Cardiac septum (tissue), 1 donor: Measurements from ENCODE around the gene HOXB7. TPM values are rescaled to one million over a fixed set of nuclear protein-coding genes. Genes with fewer than 3 reads are reported as not detected.
A peak's percentile ranks its signal among the peaks of the same experiment; 100 is the strongest.

Source experiments
- DNase-seq: peaks from one replicate; pipeline ENCODE4 v3.0.0-alpha.2; 2020; ENCODE audit warnings: low spot score
- intact Hi-C: fragments of 100-400 bp; cut with DNase I; formaldehyde crosslinking; loops from one replicate; pipeline ENCODE4 v1.14.0; 2022
- total RNA-seq: library from RNA; stranded (reverse); fragmentation: NEBNext Ultra II Directional; extraction: Animal tissue kit (Norgen Biotek cat#: 25700); gene quantifications from one replicate; pipeline ENCODE4 v1.2.1, GENCODE V29; 2021
- donor health status: DM: no; HTN: no; CAD: no.

The HOXB7 gene
- total RNA-seq, 1 donor from 2014 or later = 0.22 TPM

DNA sequence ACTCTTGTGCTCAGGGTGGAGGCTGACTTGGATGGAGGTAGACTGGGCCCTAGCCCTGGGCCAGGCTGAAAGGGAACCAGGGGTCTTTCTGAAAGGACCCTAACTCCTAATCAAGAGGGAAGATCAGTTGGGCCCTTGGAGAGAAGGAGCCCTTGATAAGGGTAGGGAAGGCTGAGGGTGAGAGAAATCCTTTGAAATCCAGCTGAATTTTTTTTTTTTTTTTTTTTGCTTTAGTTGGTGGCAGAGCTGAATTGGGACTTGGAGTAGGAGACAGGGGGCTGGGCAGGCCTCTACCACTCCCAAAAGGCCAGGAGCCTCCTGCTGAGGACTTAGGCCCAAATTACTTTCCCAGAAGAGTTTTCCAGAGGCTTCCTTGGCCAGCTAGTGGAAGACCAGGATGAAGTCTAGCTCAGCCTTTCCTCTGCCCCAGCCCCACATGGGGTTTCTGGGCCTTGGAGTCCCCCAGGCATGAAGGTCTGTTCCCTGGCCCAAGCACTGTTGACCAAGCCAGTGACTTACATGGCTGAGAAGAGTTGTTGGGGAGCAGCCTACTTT lies 20.1 kb downstream of the HOXB7 start:
- intact Hi-C loops = loop anchor here (5.0 to 10.0 kb wide), 2 partner anchors 253 to 346 kb away; no protein-coding TSS in a partner anchor
- no peak for DNase-seq

DNA sequence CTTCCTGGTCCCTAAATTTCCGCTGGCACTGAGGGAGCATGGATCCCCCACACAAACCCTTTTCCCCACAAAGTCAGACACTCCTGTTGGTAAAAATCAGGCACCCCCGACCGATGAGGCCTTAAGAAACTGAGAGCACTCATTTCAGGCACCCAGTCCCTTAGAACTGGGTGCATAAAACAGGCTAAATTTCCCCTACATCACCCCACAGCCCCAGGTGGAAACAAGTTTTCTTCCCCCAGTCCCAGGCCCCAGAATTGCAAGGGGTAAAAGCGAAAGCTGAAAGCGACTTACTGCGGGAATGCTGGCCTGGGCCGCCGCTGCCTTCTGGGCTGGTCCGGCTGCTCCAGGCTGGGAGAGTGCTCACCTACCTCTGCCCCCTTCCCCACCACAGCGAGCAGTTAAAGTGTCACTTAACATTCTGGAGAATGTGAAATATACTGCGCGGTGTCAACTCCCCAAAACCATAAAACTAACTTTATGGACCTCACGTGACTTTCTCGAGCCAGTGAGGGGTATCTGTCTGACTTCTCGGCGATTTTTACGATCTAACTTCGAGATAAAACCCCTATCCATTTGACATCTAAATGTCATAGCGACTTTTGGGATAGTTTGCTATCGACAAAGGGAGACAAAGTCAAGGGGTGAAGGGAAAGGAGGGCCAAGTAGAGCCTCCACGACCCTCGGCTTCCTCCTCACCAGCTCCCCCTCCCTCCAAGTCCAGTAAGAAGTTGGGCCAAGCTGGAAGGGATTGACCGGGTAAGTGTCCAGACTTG lies 20.8 kb downstream of the HOXB7 start, which contains the start of gene HOXB3:
HOXB3 (minus strand) TSS at position 411 of the 776 bp plus-strand sequence. CDS start 37,767 bp downstream, outside the sequence.
- no peak for DNase-seq
- intact Hi-C loops = loop anchor here (2.0 to 10.0 kb wide), 3 partner anchors 97 to 345 kb away; no protein-coding TSS in a partner anchor

DNA sequence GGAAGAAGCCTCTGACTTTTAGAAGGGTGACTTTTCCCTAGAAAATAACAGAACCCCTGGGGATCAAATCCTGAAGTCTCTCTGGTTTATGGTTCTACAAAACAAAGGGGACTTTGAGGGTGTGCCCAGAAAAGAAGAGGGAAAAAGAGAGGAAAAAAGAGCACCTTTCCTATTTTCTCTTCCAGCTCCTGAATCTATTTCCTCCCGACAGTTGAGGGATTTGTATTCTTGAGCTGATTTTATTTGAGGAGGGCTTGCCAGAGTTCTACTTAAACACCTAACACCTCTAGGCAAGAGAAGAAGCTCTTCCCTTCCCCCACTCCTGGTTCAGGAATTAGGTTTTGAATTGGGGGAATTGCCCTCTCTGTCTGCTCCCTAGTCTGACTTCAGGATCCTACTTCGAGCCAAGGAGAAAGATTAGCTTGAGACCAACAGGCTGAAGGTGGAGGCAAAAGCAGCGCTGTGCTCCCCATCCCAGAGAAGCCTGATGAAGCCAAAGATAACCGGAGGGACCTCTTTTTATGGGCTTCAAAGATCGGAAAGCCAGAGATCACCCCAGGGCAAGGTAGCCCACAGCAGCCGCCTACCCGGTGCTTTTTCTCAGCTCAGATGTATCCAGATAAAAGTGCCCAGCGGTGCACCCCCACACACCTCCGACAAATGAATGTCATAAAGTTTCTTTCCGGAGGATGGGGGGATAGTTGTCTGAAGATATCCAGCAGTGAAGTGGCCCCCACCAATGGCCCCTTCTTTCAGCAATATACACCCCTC lies 21.6 kb downstream of the HOXB7 start:
- DNase-seq = no peak
- intact Hi-C loops = loop anchor here (2.0 kb wide), 1 partner anchor 96 kb away; no protein-coding TSS in a partner anchor

- no peak for DNase-seq
- intact Hi-C loops = loop anchor here (2.0 kb wide), 1 partner anchor 96 kb away; no protein-coding TSS in a partner anchor
Observed at GRCh38 chr17:48588528-48588927, 22.3 kb downstream of the HOXB7 start.

GRCh38 chr17:48588074-48588415 lies 22.8 kb downstream of the HOXB7 start:
- DNase-seq = no peak

GRCh38 chr17:48587276-48588073 lies 23.3 kb downstream of the HOXB7 start:
- DNase-seq = no peak
- intact Hi-C loops = loop anchor here (2.0 kb wide), 1 partner anchor 95 kb away; no protein-coding TSS in a partner anchor

More at GRCh38 chr17:48588074-48588415, 22.8 kb downstream of the HOXB7 start:
- intact Hi-C loops = loop anchor here (2.0 kb wide), 1 partner anchor 95 kb away; no protein-coding TSS in a partner anchor

DNA sequence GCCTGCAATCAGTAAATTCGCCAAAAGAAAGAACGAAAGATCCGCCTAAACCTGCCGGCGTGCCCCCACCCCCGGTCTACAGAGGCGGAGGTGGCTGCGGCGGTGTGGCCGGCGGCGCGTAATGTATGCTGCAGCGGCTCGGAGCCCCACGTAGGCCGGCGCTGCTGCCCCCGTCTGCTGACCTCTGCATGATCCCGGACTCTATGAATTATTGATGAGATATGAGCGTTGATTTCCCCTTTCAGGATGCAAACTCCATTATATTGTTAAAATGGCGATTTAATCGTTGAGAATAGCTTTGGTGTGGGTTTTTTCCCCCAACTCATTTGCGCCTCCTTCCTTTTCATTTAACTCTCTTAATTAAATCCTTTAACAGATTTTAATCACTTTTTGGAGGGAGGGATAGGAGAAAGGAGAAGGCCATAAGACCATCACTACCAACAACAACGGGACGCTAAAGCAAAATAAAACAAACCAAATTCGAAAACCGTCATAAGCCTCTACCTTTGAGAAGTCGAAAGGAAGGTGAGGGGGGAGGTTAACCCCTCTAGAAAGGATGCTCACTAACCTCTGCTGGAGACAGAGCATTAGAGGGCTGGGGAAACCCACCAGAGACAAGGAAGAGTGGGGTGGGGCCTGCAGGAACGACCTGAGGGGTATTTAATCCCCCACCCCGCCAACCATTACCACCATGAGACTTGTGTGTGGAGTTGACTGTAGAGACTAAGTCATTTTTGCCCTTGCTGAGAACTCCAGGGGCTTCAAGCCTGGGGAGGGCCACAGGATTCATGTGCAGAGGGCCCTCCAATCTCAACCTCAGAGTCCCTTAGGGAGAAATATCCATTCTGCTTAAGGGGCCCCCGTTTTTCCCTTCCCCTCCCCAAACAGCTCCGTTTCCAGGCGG lies 24.2 kb downstream of the HOXB7 start:
- intact Hi-C loops = no loop called here
- DNase-seq = no peak

DNA sequence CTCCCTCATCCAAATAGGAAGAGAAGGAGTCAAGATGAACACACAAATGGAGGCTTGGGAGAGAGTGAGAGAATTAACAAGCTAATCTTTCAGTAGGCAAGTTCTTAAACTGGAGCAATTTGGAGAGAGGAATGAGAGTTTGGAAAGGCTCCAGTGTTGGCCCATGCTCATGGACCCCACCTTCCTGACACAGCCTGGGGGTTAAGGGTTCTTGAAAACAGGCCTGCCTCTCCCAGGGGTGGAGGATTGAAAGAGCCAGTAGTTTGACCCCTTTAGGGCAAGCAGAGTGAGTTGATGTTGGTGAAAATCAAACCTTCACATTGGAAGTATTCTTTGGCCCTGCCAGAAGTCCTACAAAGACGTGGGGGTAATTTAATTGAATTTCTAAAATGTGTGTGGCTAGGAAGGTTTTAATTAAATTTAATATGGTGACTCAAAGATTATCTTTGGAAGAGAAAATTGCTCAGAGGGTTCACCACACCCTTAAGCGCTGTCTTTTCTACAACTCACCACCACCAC lies 26.5 kb downstream of the HOXB7 start:
- DNase-seq = no peak
- intact Hi-C loops = no loop called here

- intact Hi-C loops = no loop called here
- no peak for DNase-seq
Observed at GRCh38 chr17:48583708-48584222, 27.1 kb downstream of the HOXB7 start.

- DNase-seq = no peak
- intact Hi-C loops = no loop called here
Observed at GRCh38 chr17:48582750-48583069, 28.1 kb downstream of the HOXB7 start.

GRCh38 chr17:48579760-48580554 lies 30.9 kb downstream of the HOXB7 start:
- intact Hi-C loops = loop anchor here (1.0 kb wide), 1 partner anchor 37 kb away; no protein-coding TSS in a partner anchor
- no peak for DNase-seq

DNA sequence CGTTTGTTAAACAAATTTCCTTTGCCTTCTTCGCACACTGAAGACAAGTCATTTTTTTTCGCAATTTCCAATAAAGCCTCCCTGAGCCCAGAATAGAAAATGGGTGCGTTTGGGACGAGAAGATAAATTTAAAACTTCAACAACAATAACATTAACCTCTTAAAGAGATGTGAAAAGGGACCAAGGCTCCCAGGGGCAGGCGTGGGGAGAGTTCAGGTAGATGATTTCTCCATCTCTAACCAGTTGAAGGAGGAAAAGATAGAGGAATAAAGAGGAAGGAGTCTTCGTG lies 31.4 kb downstream of the HOXB7 start:
- intact Hi-C loops = loop anchor here (1.0 kb wide), 1 partner anchor 36 kb away; no protein-coding TSS in a partner anchor
- DNase-seq = no peak

GRCh38 chr17:48578616-48579470 lies 32.0 kb downstream of the HOXB7 start:
- DNase-seq = no peak
- intact Hi-C loops = loop anchor here (1.0 kb wide), 1 partner anchor 36 kb away; no protein-coding TSS in a partner anchor

DNA sequence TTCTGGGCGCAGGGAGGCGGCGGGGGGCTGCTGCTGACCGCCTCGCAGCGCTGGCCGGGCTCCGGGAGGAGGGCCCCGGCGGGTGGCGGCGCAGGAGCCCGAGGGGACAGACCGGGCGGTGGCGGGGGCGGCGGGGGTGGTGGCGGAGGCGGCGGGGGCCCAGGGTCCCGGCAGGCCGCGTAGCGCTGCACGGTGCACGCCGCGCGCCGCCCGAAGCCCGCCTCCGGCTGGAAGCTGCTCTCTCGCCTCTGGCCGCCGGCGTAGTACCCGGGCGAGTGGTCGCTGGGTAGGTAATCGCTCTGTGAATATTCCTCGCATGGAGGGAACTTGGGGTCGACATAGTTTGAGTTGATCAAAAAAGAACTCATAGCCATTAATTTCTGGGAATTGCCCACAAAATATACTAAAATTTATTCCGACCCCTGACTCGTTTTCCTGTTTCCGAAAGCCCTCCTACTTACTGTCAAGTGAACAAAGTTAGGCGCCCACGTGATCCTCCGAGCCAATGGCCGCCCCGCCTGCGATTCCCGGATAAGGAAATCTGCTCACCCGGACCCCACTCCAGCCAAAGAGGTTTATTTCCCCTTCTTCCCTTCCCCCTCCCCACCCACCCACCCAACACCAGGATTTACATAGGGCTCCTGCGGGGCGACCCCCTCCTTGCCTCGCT lies 32.7 kb downstream of the HOXB7 start, which contains the start of gene HOXB4:
HOXB4 (minus strand) TSS at position 405 of the 670 bp plus-strand sequence; CDS start at position 374, 31 bp downstream.
- DNase-seq = peak; percentile 88
- intact Hi-C loops = no loop called here

GRCh38 chr17:48577330-48577945 lies 33.4 kb downstream of the HOXB7 start:
- DNase-seq = no peak
- intact Hi-C loops = no loop called here
